H1 (cell line): ENCODE data around the gene GRID2. TPM values are rescaled to one million over a fixed set of nuclear protein-coding genes. Genes with fewer than 3 reads are reported as not detected.

Experiments used
- CBX8 ChIP-seq: fragments of 300-800, 300-1000 bp; sonication (generic); IDR thresholded peaks from 2 replicates; pipeline ENCODE4 v1.7.1; 2016; ENCODE audit warnings: low read depth, low read length, borderline replicate concordance
- FOSL1 ChIP-seq: IDR thresholded peaks from 2 replicates; pipeline ENCODE4 v1.6.1; 2011; ENCODE audit warnings: mild to moderate bottlenecking, low read depth, low read length, moderate library complexity; ENCODE audit not compliant: insufficient read depth
- KDM1A ChIP-seq: fragments of 200-600, 300-600 bp; sonication (generic); IDR thresholded peaks from 2 replicates; pipeline ENCODE4 v1.7.1; 2016; ENCODE audit warnings: mild to moderate bottlenecking, low read length, borderline replicate concordance
- RFX5 ChIP-seq: IDR thresholded peaks from 2 replicates; pipeline ENCODE4 v1.6.1; 2011; ENCODE audit warnings: low read depth, low read length, improper control_type of control experiment, borderline replicate concordance
- SIN3A ChIP-seq, 2 experiments: IDR thresholded peaks in 1 of 2; conservative IDR thresholded peaks in 1 of 2; 2 replicates each; pipeline ENCODE4 v1.6.1; 2011 to 2012; ENCODE audit warnings: low read length in 2 of 2, improper control_type of control experiment in 1 of 2, low read depth in 1 of 2, mild to moderate bottlenecking in 1 of 2
- polyA plus RNA-seq, 7 experiments: library from polyadenylated mRNA; depleted of rRNA in 3 of 7; stranded (reverse) in 5 of 7; unstranded in 2 of 7; fragments of >200 nt in 5 of 7; fragments of 200-250 nt in 2 of 7; gene quantifications; 1 replicate in 5 of 7; 2 replicates in 1 of 7; 4 replicates in 1 of 7; pipeline versions ENCODE4 v1.2.1 to v1.2.3, GENCODE V29; 2011 to 2013; ENCODE audit warnings: missing spikeins in 2 of 7, mixed read lengths in 2 of 7
- total RNA-seq: library from RNA; stranded (reverse); fragmentation: NEBNext Ultra II Directional; extraction: Animal tissue kit (Norgen Biotek cat#: 25700); gene quantifications from 2 replicates; pipeline ENCODE4 v1.2.1, GENCODE V29; 2021
- TF ChIP-seq, protein P1 (sequence below): IDR thresholded peaks from 2 replicates; pipeline ENCODE4 v1.6.1; 2012; ENCODE audit warnings: inconsistent platforms

The GRID2 gene
- total and polyA plus RNA-seq, 2 of the 8 experiments (the other 6 are each of a cell fraction or from before 2014, with no cell fraction given), result 31.1 to 81.9 TPM

DNA sequence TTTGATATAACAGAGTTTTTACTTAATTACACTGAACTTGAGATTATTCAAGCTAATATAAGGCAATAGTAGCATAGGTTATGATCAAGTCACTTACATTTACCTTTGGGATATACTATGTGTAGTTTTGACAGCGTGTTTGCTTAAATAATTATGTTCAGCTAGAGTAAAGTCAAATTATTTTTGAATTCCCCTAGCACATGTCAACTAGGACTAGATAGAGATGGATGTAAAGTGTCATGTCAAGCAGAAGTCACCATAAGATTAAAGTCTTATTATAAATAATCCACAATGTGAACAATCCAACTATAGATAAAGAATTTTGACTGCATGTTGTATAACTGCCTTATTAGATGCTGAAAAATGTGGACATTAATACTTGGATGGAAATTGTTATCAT is 665.2 kb downstream of the GRID2 start (continued):
- TF ChIP-seq CBX8 (no peak), FOSL1 (no peak), KDM1A (no peak), SIN3A (conservative IDR thresholded peaks at IDR 0.05 in 1 of 2, IDR thresholded peaks at IDR 0.05 in 1 of 2; ENCODE audit: low read depth in 1 of 2, low read length in 2 of 2) (no peak), RFX5 (no peak)
- TF ChIP-seq, protein P1, sequence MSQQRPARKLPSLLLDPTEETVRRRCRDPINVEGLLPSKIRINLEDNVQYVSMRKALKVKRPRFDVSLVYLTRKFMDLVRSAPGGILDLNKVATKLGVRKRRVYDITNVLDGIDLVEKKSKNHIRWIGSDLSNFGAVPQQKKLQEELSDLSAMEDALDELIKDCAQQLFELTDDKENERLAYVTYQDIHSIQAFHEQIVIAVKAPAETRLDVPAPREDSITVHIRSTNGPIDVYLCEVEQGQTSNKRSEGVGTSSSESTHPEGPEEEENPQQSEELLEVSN, result no peak
